Naive thymus-derived CD4-positive, alpha-beta T cell (primary cell): Measurements from ENCODE around the gene CHMP4A. TPM values are rescaled to one million over a fixed set of nuclear protein-coding genes. Genes with fewer than 3 reads are reported as not detected.

Experiments
- ATAC-seq: fragments of 150-1000 bp; cut with Tn5 transposase; 2 replicates; pipeline ENCODE4 v1.10.0; 2021; ENCODE audit warnings: mild to moderate bottlenecking, moderate library complexity
- CTCF ChIA-PET: fragments of 350-600 bp; sonication (Branson Sonifier 250); formaldehyde crosslinking; loops from one replicate; lab custom pipeline; 2021; ENCODE audit warnings: antibody characterized with exemption; lab: Charles Lee
- POLR2A ChIA-PET: fragments of 350-600 bp; sonication (Branson Sonifier 250); formaldehyde crosslinking; loops from one replicate; lab custom pipeline; 2021; ENCODE audit warnings: antibody characterized with exemption, inconsistent platforms; lab: Charles Lee
- DNase-seq, 9 donors: peaks; one replicate each; pipeline versions ENCODE4 v3.0.0 to v3.0.0-alpha.2; 2020 to 2022; ENCODE audit warnings: mixed read lengths in 1 of 9
- H3K27ac ChIP-seq: one replicate; pipeline ENCODE4 v1.7.0; 2013; ENCODE audit warnings: mild to moderate bottlenecking, low read depth, low read length, moderate library complexity
- H3K27me3 ChIP-seq, 2 donors: one replicate each; pipeline ENCODE4 v1.7.0; 2013; ENCODE audit warnings: low read length in 2 of 2, mild to moderate bottlenecking in 2 of 2, moderate library complexity in 2 of 2; ENCODE audit not compliant: control insufficient read depth in 2 of 2, insufficient read depth in 2 of 2
- H3K36me3 ChIP-seq, 3 experiments: 1 replicate in 2 of 3; 2 replicates in 1 of 3; pipeline ENCODE4 v1.7.0; 2013; ENCODE audit warnings: low read length in 3 of 3, mild to moderate bottlenecking in 3 of 3, moderate library complexity in 1 of 3; ENCODE audit not compliant: insufficient read depth in 3 of 3, control insufficient read depth in 2 of 3
- H3K4me1 ChIP-seq, 2 donors: one replicate each; pipeline ENCODE4 v1.7.0; 2013; ENCODE audit warnings: low read length in 2 of 2, mild to moderate bottlenecking in 2 of 2, moderate library complexity in 1 of 2; ENCODE audit not compliant: control insufficient read depth in 2 of 2, insufficient read depth in 2 of 2
- H3K4me3 ChIP-seq: 2 replicates; pipeline ENCODE4 v1.7.0; 2013; ENCODE audit warnings: mild to moderate bottlenecking, low read length
- H3K9me3 ChIP-seq, 3 experiments: 1 replicate in 2 of 3; 2 replicates in 1 of 3; pipeline ENCODE4 v1.7.0; 2013; ENCODE audit warnings: low read length in 3 of 3; ENCODE audit not compliant: control insufficient read depth in 2 of 3
- H3K27ac Mint-ChIP-seq, 9 donors: one replicate each; pipeline ENCODE4 v1.8.0; 2020 to 2022; ENCODE audit warnings: mixed read lengths in 9 of 9, mild to moderate bottlenecking in 8 of 9, moderate library complexity in 5 of 9, inconsistent platforms in 2 of 9
- H3K27me3 Mint-ChIP-seq, 5 donors: one replicate each; pipeline ENCODE4 v1.8.0; 2021 to 2022; ENCODE audit warnings: mixed read lengths in 5 of 5, mild to moderate bottlenecking in 1 of 5
- H3K36me3 Mint-ChIP-seq, 5 donors: one replicate each; pipeline ENCODE4 v1.8.0; 2020 to 2022; ENCODE audit warnings: mixed read lengths in 5 of 5, mild to moderate bottlenecking in 3 of 5, inconsistent platforms in 1 of 5
- H3K4me1 Mint-ChIP-seq, 7 donors: one replicate each; pipeline ENCODE4 v1.8.0; 2020 to 2022; ENCODE audit warnings: mixed read lengths in 7 of 7, mild to moderate bottlenecking in 3 of 7, inconsistent platforms in 1 of 7
- H3K4me3 Mint-ChIP-seq, 10 donors: one replicate each; pipeline ENCODE4 v1.8.0; 2020 to 2022; ENCODE audit warnings: mild to moderate bottlenecking in 10 of 10, mixed read lengths in 10 of 10, moderate library complexity in 6 of 10, inconsistent platforms in 2 of 10
- H3K9me3 Mint-ChIP-seq, 11 donors: one replicate each; pipeline ENCODE4 v1.8.0; 2020 to 2022; ENCODE audit warnings: mixed read lengths in 11 of 11, mild to moderate bottlenecking in 4 of 11, inconsistent platforms in 1 of 11, moderate library complexity in 1 of 11
- intact Hi-C, 2 donors: fragments of 100-400 bp; cut with micrococcal nuclease; formaldehyde crosslinking; loops; one replicate each; pipeline ENCODE4 v1.15.1; 2023
- polyA plus RNA-seq, 2 donors: library from polyadenylated mRNA; unstranded; fragments of 300-500 nt; fragmentation: Illumina TruSeq; gene quantifications; one replicate each; pipeline ENCODE4 v1.2.3, GENCODE V29; 2021
- total RNA-seq, 6 experiments: library from RNA in 5 of 6; stranded (reverse) in 5 of 6; gene quantifications; 1 replicate in 5 of 6; 2 replicates in 1 of 6; pipeline ENCODE4 v1.2.3 and lab custom pipeline; 2021 to 2026

The CHMP4A gene
- total and polyA plus RNA-seq, 7 experiments from 2014 or later: 79.1 to 140 (median 94.1) TPM

DNA sequence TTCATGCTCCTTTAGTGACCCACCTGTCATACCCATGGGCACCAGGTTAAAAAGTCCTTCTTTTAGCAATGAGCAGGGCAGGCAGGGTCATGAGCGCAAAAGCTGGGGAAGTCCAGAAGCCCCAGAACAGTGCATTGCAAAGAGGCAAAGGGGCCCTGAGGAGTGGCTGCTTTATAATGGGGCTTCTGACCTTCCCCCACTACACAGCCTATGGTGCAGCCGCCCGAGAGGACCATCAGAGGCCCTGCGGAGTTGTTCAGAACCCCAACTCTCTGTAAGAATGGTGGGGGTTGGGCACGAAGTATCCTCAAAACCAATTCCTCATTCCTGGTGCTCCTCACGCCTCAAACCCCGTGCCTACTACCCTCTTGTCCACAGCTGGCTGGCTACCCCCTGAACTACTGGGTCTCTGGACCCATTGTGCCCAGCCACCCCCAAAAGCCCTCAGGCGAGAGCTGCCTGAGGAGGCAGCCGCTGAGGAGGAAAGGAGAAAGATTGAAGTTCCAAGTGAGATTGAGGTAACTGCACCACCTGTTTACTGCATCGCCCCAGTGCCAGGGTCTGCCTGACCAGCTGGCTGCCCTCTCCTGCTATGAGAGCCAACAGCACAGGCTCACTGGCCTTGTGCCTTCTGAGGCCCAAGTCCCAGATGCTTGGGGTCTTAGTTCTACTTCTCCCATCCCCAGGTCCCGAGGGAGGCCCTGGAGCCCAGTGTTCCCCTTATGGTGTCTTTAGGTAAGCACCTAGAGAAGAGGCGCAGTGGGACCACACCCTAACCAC lies 34.7 kb downstream of the CHMP4A start:
- ChIA-PET POLR2A (interaction anchor here (0.6 to 2.7 kb wide), 4 partner anchors 10 to 63 kb away, joined by 3 to 9 read pairs (median 4); partner anchors contain the start of gene IPO4), CTCF (no interaction called here)
- H3K27ac ChIP-seq: no peak overlapping the region
- H3K9me3 Mint-ChIP-seq: peaks cover 0 to 2% (median 0%) of the 10 kb centered on the region in 11 donors
- H3K4me1 Mint-ChIP-seq: peaks cover 0 to 18% (median 5%) of the 10 kb centered on the region in 7 donors
- no peak overlapping the region for H3K4me3 ChIP-seq
- no peaks in the 10 kb centered on the region for H3K27me3 ChIP-seq
- DNase-seq (no peak), ATAC-seq (no peak)
- no peaks in the 10 kb centered on the region for H3K9me3 ChIP-seq
- H3K27ac Mint-ChIP-seq: peak overlapping the region in 2 of 9 donors; percentile 32 to 75
- no peaks in the 10 kb centered on the region for H3K27me3 Mint-ChIP-seq
- H3K36me3 ChIP-seq: peaks cover 0 to 77% (median 20%) of the 10 kb centered on the region in 3 experiments
- H3K36me3 Mint-ChIP-seq: peaks cover 0 to 35% (median 4%) of the 10 kb centered on the region in 5 donors
- intact Hi-C loops: no loop called here
- no peaks in the 10 kb centered on the region for H3K4me1 ChIP-seq
- H3K4me3 Mint-ChIP-seq: no peak overlapping the region

DNA sequence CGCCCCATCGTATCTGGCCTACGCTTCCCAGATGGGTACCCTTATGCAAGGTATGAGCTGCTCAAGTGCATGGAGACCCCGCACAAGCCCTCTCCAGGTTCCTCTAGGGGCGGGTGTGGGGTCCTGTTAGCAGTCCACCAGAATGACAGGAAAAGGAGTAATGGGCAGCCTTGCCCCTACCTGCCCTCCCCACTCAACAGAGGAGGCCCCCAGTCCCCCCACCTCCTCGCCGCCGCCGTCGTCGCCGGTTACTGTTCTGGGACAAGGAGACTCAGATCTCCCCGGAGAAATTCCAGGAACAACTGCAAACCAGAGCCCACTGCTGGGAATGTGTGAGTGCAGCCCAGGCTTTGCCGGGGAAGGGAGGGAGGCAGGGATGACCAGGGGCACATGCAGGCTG lies 35.4 kb downstream of the CHMP4A start:
- DNase-seq: no peak
- ATAC-seq: no peak
- no peaks in the 10 kb centered on the region for H3K27me3 ChIP-seq
- H3K4me3 ChIP-seq: no peak overlapping the region
- H3K27ac ChIP-seq: no peak overlapping the region
- H3K36me3 ChIP-seq: peaks cover 0 to 70% (median 15%) of the 10 kb centered on the region in 3 experiments
- no peaks in the 10 kb centered on the region for H3K4me1 ChIP-seq
- Mint-ChIP-seq H3K4me3 (no peak overlapping the region), H3K27ac (peak overlapping the region in 1 of 9 donors; percentile 24), H3K27me3 (no peaks in the 10 kb centered on the region), H3K9me3 (peaks cover 0 to 2% (median 0%) of the 10 kb centered on the region in 11 donors), H3K36me3 (peaks cover 0 to 38% (median 4%) of the 10 kb centered on the region in 5 donors), H3K4me1 (peaks cover 0 to 20% (median 12%) of the 10 kb centered on the region in 7 donors)
- no peaks in the 10 kb centered on the region for H3K9me3 ChIP-seq
- POLR2A ChIA-PET: interaction anchor here (2.7 kb wide), 1 partner anchor 11 kb away, joined by 9 read pairs; the partner anchor contains the start of gene IPO4
- intact Hi-C loops: no loop called here
- CTCF ChIA-PET: no interaction called here

DNA sequence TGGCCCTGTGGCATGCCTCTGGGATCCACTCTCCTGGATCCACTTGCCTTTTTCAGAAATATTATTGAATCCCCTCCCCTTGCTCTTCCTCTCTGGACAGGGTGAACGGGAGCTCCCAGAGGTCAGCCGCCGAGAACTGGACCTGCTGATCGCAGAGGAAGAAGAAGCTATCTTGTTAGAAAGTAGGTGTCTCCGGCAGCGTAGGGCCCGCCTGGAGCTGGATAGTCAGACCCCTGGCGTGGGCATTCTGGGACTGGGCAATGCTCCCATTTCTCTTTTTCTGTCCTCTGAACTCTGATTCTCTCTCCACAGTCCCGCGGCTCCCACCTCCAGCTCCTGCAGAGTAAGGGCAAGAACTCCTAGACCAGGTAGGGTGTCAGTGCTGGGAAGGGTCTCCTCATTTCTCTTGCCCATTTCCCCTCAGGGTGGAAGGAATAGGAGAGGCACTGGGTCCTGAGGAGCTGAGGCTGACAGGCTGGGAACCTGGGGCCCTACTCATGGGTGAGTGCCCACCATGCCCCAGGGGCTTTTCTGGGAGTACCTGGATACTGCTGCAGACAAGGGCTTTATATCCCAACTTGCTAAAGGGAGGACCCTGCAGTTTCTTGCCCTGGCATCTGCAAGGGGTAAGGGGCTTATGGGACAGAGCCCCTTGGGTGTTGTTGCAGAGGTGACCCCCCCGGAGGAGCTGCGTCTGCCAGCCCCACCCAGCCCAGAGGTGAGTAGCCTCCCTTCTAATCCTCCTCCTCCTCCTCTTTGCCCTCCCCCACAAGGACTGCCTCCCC lies 36.1 kb downstream of the CHMP4A start:
- no peak for ATAC-seq
- ChIA-PET POLR2A (interaction anchor here (0.9 to 1.1 kb wide), 2 partner anchors 11 to 22 kb away, joined by 3 read pairs; partner anchors contain the start of gene IPO4), CTCF (interaction anchor here (0.5 kb wide), 1 partner anchor 146 kb away, joined by 8 read pairs; no protein-coding TSS in a partner anchor)
- Histone ChIP-seq H3K4me1 (peaks cover 0 to 2% of the 10 kb centered on the region in 2 donors), H3K27ac (no peak overlapping the region), H3K36me3 (peaks cover 0 to 63% (median 13%) of the 10 kb centered on the region in 3 experiments), H3K4me3 (no peak overlapping the region), H3K27me3 (no peaks in the 10 kb centered on the region), H3K9me3 (no peaks in the 10 kb centered on the region)
- Mint-ChIP-seq H3K4me3 (no peak overlapping the region), H3K27me3 (no peaks in the 10 kb centered on the region), H3K36me3 (peaks cover 0 to 39% (median 4%) of the 10 kb centered on the region in 5 donors), H3K4me1 (peaks cover 0 to 21% (median 15%) of the 10 kb centered on the region in 7 donors), H3K27ac (peak overlapping the region in 3 of 9 donors; percentile 69 to 81 (median 72)), H3K9me3 (no peaks in the 10 kb centered on the region)
- intact Hi-C loops: no loop called here
- DNase-seq: no peak

DNA sequence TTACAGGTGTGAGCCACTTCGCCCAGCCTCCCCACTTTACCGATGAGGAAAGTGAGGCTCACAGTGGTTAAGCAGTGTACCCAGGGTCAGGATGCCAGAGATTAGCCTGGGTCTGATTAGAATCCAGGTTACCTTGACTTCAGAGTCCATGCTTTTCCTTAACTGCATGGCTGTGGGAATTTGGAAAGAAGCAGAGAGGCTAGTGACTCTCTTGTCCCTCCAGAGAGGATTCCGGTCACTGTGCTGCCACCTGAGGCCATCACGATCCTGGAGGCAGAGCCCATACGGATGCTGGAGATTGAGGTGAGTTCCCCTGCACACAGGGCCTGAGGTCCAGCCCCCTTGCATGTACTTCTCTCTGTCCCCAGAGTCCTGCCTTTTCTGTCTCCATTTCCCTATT lies 36.7 kb downstream of the CHMP4A start:
- CTCF ChIA-PET: interaction anchor here (0.5 to 0.7 kb wide), 2 partner anchors 62 to 146 kb away, joined by 4 to 8 read pairs; partner anchors contain the start of gene DCAF11
- POLR2A ChIA-PET: interaction anchor here (0.6 to 1.1 kb wide), 3 partner anchors 12 to 87 kb away, joined by 3 read pairs; partner anchors contain the start of gene IPO4
- Mint-ChIP-seq H3K36me3 (peaks cover 0 to 39% (median 4%) of the 10 kb centered on the region in 5 donors), H3K27me3 (no peaks in the 10 kb centered on the region), H3K4me1 (peaks cover under 1 to 26% (median 18%) of the 10 kb centered on the region in 7 donors), H3K27ac (peak overlapping the region in 1 of 9 donors; percentile 81), H3K4me3 (no peak overlapping the region), H3K9me3 (no peaks in the 10 kb centered on the region)
- H3K27ac ChIP-seq: no peak overlapping the region
- H3K9me3 ChIP-seq: no peaks in the 10 kb centered on the region
- no peaks in the 10 kb centered on the region for H3K27me3 ChIP-seq
- intact Hi-C loops: no loop called here
- no peak for DNase-seq
- H3K4me3 ChIP-seq: no peak overlapping the region
- peaks cover 0 to 7% of the 10 kb centered on the region in 2 donors for H3K4me1 ChIP-seq
- ATAC-seq: no peak
- H3K36me3 ChIP-seq: peaks cover 0 to 57% (median 13%) of the 10 kb centered on the region in 3 experiments

DNA sequence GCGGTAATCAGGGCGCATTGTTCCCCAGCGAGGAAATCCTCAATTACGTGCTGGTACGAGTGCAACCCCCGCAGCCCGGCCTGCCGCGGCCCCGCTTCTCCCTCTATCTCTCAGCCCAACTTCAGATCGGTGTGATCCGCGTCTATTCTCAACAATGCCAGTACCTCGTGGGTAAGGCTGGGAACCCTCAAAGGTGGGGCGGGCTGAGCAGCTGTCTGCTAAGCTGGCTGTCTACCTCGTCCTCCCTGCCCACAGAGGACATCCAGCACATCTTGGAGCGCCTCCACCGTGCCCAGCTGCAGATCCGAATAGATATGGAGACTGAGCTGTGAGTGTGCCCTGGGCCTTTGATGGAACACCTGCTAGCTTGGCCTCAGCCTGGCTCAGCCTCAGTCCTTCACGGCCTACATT lies 40.4 kb downstream of the CHMP4A start:
- Mint-ChIP-seq H3K9me3 (no peaks in the 10 kb centered on the region), H3K27ac (peak overlapping the region; percentile 19 to 88 (median 75)), H3K4me1 (peaks cover 9 to 47% (median 37%) of the 10 kb centered on the region in 7 donors), H3K27me3 (no peaks in the 10 kb centered on the region), H3K36me3 (peaks cover 0 to 39% (median 12%) of the 10 kb centered on the region in 5 donors), H3K4me3 (peak overlapping the region in 9 of 10 donors; percentile 33 to 94 (median 66))
- ATAC-seq: no peak
- peaks cover 0 to 13% of the 10 kb centered on the region in 2 donors for H3K4me1 ChIP-seq
- intact Hi-C loops: no loop called here
- H3K9me3 ChIP-seq: no peaks in the 10 kb centered on the region
- H3K4me3 ChIP-seq: no peak overlapping the region
- peak overlapping the region; percentile 1 for H3K27ac ChIP-seq
- no peaks in the 10 kb centered on the region for H3K27me3 ChIP-seq
- peaks cover 6 to 32% (median 6%) of the 10 kb centered on the region in 3 experiments for H3K36me3 ChIP-seq
- no peak for DNase-seq
- POLR2A ChIA-PET: interaction anchor here (0.7 to 2.4 kb wide), 6 partner anchors 10 to 64 kb away, joined by 3 to 11 read pairs (median 4); partner anchors contain the start of genes DCAF11, IRF9 and NRL
- CTCF ChIA-PET: no interaction called here
